CD4-positive, CD25-positive, alpha-beta regulatory T cell (primary cell): Measurements from ENCODE around the gene MMP21. TPM values are rescaled to one million over a fixed set of nuclear protein-coding genes. Genes with fewer than 3 reads are reported as not detected.
A peak's percentile ranks its signal among the peaks of the same experiment; 100 is the strongest.

Experiments used
- ATAC-seq, 2 donors: fragments of 150-1000 bp; cut with Tn5 transposase; one replicate each; pipeline ENCODE4 v1.10.0; 2021; ENCODE audit warnings: low read depth in 2 of 2, moderate number of reproducible peaks in 2 of 2, moderate library complexity in 1 of 2
- DNase-seq, 3 donors: peaks; one replicate each; pipeline versions ENCODE4 v3.0.0 to v3.0.0-alpha.2; 2012 to 2022; ENCODE audit warnings: mixed read lengths in 1 of 3
- H3K27ac ChIP-seq: one replicate; pipeline ENCODE4 v1.7.0; 2013; ENCODE audit warnings: mild to moderate bottlenecking, low read length; ENCODE audit not compliant: insufficient read depth, poor library complexity, severe bottlenecking
- H3K27me3 ChIP-seq: one replicate; pipeline ENCODE4 v1.7.0; 2013; ENCODE audit warnings: low read length; ENCODE audit not compliant: control insufficient read depth, insufficient read depth
- H3K36me3 ChIP-seq: one replicate; pipeline ENCODE4 v1.7.0; 2013; ENCODE audit warnings: mild to moderate bottlenecking, low read length, moderate library complexity; ENCODE audit not compliant: control insufficient read depth, insufficient read depth
- H3K4me1 ChIP-seq: 2 replicates; pipeline ENCODE4 v1.7.0; 2013; ENCODE audit warnings: mild to moderate bottlenecking, low read length; ENCODE audit not compliant: insufficient read depth, control insufficient read depth, poor library complexity, severe bottlenecking
- H3K4me3 ChIP-seq: one replicate; pipeline ENCODE4 v1.7.0; 2013; ENCODE audit warnings: low read depth, mild to moderate bottlenecking, low read length, moderate library complexity
- H3K9me3 ChIP-seq, 2 experiments: 1 replicate in 1 of 2; 2 replicates in 1 of 2; pipeline ENCODE4 v1.7.0; 2013; ENCODE audit warnings: low read length in 2 of 2, mild to moderate bottlenecking in 1 of 2, moderate library complexity in 1 of 2; ENCODE audit not compliant: control insufficient read depth in 2 of 2
- H3K27ac Mint-ChIP-seq, 3 donors: one replicate each; pipeline ENCODE4 v1.8.0; 2020 to 2022; ENCODE audit warnings: mild to moderate bottlenecking in 3 of 3, mixed read lengths in 3 of 3, moderate library complexity in 2 of 3
- H3K27me3 Mint-ChIP-seq: one replicate; pipeline ENCODE4 v1.8.0; 2022; ENCODE audit warnings: mild to moderate bottlenecking, mixed read lengths
- H3K36me3 Mint-ChIP-seq: one replicate; pipeline ENCODE4 v1.8.0; 2020; ENCODE audit warnings: mixed read lengths
- H3K4me1 Mint-ChIP-seq, 4 donors: one replicate each; pipeline ENCODE4 v1.8.0; 2020 to 2022; ENCODE audit warnings: mixed read lengths in 4 of 4, mild to moderate bottlenecking in 1 of 4
- H3K4me3 Mint-ChIP-seq, 4 donors: one replicate each; pipeline ENCODE4 v1.8.0; 2020 to 2022; ENCODE audit warnings: mild to moderate bottlenecking in 4 of 4, mixed read lengths in 4 of 4, moderate library complexity in 3 of 4
- H3K9me3 Mint-ChIP-seq, 7 donors: one replicate each; pipeline ENCODE4 v1.8.0; 2020 to 2022; ENCODE audit warnings: mixed read lengths in 7 of 7, mild to moderate bottlenecking in 3 of 7, moderate library complexity in 2 of 7
- polyA plus RNA-seq, 4 donors: library from polyadenylated mRNA; unstranded; fragments of 300-500 nt; fragmentation: Illumina TruSeq; gene quantifications; one replicate each; pipeline ENCODE4 v1.2.3, GENCODE V29; 2021
- total RNA-seq: library from RNA; stranded (reverse); gene quantifications from one replicate; pipeline ENCODE4 v1.2.3, GENCODE V29; 2022

The MMP21 gene
- total and polyA plus RNA-seq, 5 donors from 2014 or later = 0.14 to 0.59 TPM; not detected in 3

DNA sequence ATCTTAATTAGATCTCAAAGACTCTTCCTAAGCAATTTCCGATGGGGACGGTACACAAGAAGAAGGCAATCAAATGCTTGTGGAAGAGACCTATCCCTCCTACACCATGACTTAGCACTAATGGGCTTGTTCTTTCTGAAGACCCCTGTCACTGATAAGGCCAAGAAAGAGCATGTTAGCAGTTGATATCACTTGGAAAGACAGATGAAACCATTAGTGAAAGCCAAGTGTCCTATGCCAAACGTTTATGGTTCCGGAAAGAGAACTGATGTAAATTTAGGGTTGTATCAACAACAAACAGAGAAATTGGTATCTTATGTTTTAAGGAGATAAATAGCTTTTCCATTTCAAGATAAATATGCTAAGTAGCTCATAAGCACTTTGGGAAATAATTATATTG, 40.9 kb upstream of the MMP21 start:
- Histone ChIP-seq H3K27ac (no peak overlapping the region), H3K27me3 (no peaks in the 10 kb centered on the region), H3K4me1 (no peaks in the 10 kb centered on the region), H3K4me3 (no peak overlapping the region), H3K9me3 (no peaks in the 10 kb centered on the region), H3K36me3 (peaks cover 36% of the 10 kb centered on the region)
- H3K9me3 Mint-ChIP-seq = no peaks in the 10 kb centered on the region
- DNase-seq = no peak
- peaks cover 5 to 29% (median 12%) of the 10 kb centered on the region in 4 donors for H3K4me1 Mint-ChIP-seq
- H3K4me3 Mint-ChIP-seq = no peak overlapping the region
- no peak for ATAC-seq
- peaks cover 26% of the 10 kb centered on the region for H3K36me3 Mint-ChIP-seq
- peak overlapping the region in 1 of 3 donors; percentile 59 for H3K27ac Mint-ChIP-seq
- H3K27me3 Mint-ChIP-seq = no peaks in the 10 kb centered on the region

DNA sequence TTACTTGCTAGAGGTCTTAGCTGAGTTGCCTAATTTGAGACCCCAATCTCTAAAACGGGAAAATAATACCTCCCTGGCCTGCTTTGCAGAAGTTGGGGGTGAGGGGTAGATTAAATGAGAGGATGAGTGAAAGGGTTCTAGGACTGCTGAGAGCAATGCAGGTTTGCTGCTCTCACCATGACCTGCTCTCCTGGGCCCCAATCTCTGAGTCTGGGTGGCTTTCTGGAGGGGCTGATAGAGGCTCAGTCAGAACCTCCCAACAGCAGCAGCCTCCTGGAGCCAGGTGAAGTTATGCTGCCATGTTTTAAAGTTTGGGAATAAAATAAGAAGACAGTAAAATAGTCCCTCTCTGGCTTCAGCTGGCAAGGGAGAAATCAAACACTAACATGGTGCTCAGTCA, 40.1 kb upstream of the MMP21 start:
- H3K4me1 Mint-ChIP-seq = peaks cover under 1 to 21% (median 8%) of the 10 kb centered on the region in 4 donors
- no peak overlapping the region for H3K27ac ChIP-seq
- peaks cover 30% of the 10 kb centered on the region for H3K36me3 Mint-ChIP-seq
- H3K27ac Mint-ChIP-seq = peak overlapping the region in 1 of 3 donors; percentile 74
- no peaks in the 10 kb centered on the region for H3K4me1 ChIP-seq
- H3K36me3 ChIP-seq = peaks cover 37% of the 10 kb centered on the region
- no peak for DNase-seq
- no peak for ATAC-seq
- H3K4me3 ChIP-seq = no peak overlapping the region
- no peaks in the 10 kb centered on the region for H3K9me3 ChIP-seq
- H3K27me3 Mint-ChIP-seq = no peaks in the 10 kb centered on the region
- no peak overlapping the region for H3K4me3 Mint-ChIP-seq
- H3K27me3 ChIP-seq = no peaks in the 10 kb centered on the region
- no peaks in the 10 kb centered on the region for H3K9me3 Mint-ChIP-seq

DNA sequence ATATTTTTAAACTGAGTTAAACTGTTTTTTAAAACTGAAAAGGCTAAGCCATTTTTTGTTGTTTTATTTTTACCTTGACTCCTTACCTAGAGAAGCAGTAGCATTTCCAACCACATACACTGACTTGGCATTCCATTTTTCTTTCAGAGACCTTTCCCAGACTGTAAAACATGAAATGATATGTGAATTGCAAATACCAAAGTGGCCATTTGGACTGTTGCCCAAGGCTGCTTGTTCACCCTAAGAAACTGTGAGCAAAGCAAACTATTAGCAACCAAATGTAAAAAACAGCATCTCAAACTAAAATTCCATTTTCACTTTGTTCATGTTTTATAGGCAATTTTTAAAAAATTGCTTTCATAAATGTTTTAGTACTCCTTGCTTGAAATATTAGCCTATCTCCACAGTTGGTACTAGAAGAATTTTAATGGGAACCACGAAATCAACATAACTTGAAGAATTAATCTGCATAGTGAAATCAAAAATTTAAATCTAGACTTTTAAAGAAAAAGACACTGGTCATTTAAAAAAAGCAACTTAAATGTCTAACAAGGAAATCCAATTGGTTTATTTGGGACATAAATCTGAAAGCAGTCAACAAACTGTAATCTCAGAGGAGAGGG, 36.6 kb upstream of the MMP21 start:
- no peak overlapping the region for H3K4me3 ChIP-seq
- no peaks in the 10 kb centered on the region for H3K27me3 Mint-ChIP-seq
- H3K27me3 ChIP-seq = no peaks in the 10 kb centered on the region
- no peaks in the 10 kb centered on the region for H3K4me1 ChIP-seq
- peaks cover 47% of the 10 kb centered on the region for H3K36me3 Mint-ChIP-seq
- no peaks in the 10 kb centered on the region for H3K9me3 ChIP-seq
- H3K4me1 Mint-ChIP-seq = peaks cover 0 to 5% (median 1%) of the 10 kb centered on the region in 4 donors
- no peak overlapping the region for H3K27ac Mint-ChIP-seq
- DNase-seq (no peak), ATAC-seq (no peak)
- H3K9me3 Mint-ChIP-seq = no peaks in the 10 kb centered on the region
- H3K27ac ChIP-seq = no peak overlapping the region
- H3K36me3 ChIP-seq = peaks cover 56% of the 10 kb centered on the region
- H3K4me3 Mint-ChIP-seq = no peak overlapping the region

DNA sequence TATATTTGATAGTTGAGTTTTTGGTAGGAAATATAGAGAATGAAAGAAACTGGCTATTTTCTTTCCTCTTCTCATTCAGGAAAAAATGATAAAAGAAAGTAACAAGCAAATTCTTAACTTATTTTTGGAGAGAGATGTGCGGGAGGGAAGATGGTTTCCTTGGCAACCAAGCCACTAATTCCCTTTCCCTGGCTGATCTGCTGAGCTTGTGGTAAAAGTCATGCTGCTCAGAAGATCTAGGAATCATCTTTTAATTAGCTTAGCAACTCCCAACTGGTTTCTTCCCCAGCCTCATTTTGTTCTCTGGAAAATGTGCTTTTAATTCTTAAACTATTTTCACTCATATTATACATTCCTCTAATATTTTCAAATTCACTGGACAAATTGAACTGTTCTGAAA, 35.6 kb upstream of the MMP21 start:
- H3K36me3 Mint-ChIP-seq = peaks cover 57% of the 10 kb centered on the region

DNA sequence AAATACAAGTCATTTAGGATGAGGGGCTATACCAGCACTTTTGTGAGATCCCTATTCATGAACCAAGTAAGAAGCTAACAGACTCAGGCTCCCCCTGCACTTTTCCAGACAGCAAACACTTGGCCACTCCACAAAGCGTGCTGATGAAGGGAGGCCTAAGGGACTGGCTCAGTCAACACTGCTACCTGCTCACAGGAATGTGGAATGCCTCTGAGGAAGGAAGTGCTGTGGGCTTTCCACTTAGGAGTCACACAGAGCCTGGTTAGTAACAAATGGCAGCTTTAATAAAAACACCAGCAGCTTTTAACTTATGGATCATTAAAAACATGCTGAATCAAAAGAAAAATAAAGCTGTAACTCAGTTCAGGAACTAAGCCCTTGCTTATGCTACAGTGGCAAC, 32.4 kb upstream of the MMP21 start:
- no peak overlapping the region for H3K27ac Mint-ChIP-seq
- peaks cover 46% of the 10 kb centered on the region for H3K36me3 Mint-ChIP-seq
- DNase-seq (no peak), ATAC-seq (no peak)
- peaks cover 0 to 2% (median 0%) of the 10 kb centered on the region in 4 donors for H3K4me1 Mint-ChIP-seq
- Histone ChIP-seq H3K27ac (no peak overlapping the region), H3K9me3 (no peaks in the 10 kb centered on the region), H3K4me3 (no peak overlapping the region), H3K4me1 (no peaks in the 10 kb centered on the region), H3K27me3 (no peaks in the 10 kb centered on the region), H3K36me3 (peaks cover 56% of the 10 kb centered on the region)
- H3K9me3 Mint-ChIP-seq = no peaks in the 10 kb centered on the region
- no peaks in the 10 kb centered on the region for H3K27me3 Mint-ChIP-seq
- no peak overlapping the region for H3K4me3 Mint-ChIP-seq

More for the DNA sequence above, 35.6 kb upstream of the MMP21 start:
- no peak overlapping the region for H3K27ac ChIP-seq
- DNase-seq = no peak
- peaks cover 65% of the 10 kb centered on the region for H3K36me3 ChIP-seq
- no peaks in the 10 kb centered on the region for H3K9me3 Mint-ChIP-seq
- no peak overlapping the region for H3K4me3 Mint-ChIP-seq
- H3K4me1 ChIP-seq = no peaks in the 10 kb centered on the region
- no peak overlapping the region for H3K4me3 ChIP-seq
- H3K4me1 Mint-ChIP-seq = peaks cover 0 to 3% (median under 1%) of the 10 kb centered on the region in 4 donors
- H3K27me3 ChIP-seq = no peaks in the 10 kb centered on the region
- no peak overlapping the region for H3K27ac Mint-ChIP-seq
- no peak for ATAC-seq
- H3K9me3 ChIP-seq = no peaks in the 10 kb centered on the region
- H3K27me3 Mint-ChIP-seq = no peaks in the 10 kb centered on the region

DNA sequence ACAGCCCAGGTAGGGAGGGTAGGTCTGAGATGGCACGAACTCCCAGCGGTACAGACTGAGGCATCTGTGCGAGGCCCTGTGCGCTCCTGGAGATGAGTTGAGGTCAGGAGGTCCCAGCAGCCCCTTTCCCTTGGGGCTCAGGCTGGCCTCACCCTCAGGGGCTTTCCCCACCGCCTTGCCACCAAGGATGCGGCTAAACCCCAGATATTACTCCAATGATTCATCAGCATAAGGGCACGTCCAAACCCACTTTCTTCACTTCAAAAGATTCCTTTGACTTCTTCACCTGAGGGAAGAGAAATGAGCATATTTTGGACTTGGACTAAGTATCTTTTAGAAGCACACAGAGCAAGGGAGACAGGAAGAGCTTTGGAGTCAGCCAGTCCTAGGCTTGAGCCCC, 27.1 kb upstream of the MMP21 start:
- Mint-ChIP-seq H3K36me3 (peaks cover 36% of the 10 kb centered on the region), H3K4me3 (no peak overlapping the region), H3K27ac (no peak overlapping the region), H3K27me3 (no peaks in the 10 kb centered on the region), H3K9me3 (no peaks in the 10 kb centered on the region), H3K4me1 (peaks cover 0 to 5% (median 0%) of the 10 kb centered on the region in 4 donors)
- DNase-seq (no peak), ATAC-seq (no peak)
- Histone ChIP-seq H3K27me3 (no peaks in the 10 kb centered on the region), H3K27ac (no peak overlapping the region), H3K4me3 (no peak overlapping the region), H3K36me3 (peaks cover 42% of the 10 kb centered on the region), H3K9me3 (no peaks in the 10 kb centered on the region), H3K4me1 (no peaks in the 10 kb centered on the region)

DNA sequence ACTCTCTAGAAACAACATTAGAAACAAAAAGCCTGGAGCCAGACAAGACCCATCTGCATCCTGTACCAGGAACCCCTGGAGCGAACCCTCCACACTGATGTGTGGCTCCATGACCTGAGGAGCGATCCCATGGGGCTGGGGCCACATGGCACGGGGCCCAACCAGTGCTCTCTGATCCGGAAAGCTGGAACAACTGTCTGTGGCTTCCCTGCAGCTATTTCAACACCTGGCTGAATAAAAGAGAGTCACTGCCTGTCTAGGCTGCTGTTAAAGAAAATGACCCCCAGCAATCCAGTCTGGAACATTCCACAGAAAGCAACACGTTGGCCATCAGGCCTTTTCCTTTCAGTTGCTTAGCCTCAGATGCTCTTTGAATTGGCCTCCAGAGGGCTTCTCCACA, 26.5 kb upstream of the MMP21 start:
- peaks cover 42% of the 10 kb centered on the region for H3K36me3 ChIP-seq
- no peak for ATAC-seq
- DNase-seq = no peak
- no peak overlapping the region for H3K27ac ChIP-seq
- no peak overlapping the region for H3K4me3 ChIP-seq
- Mint-ChIP-seq H3K27ac (no peak overlapping the region), H3K4me3 (no peak overlapping the region), H3K36me3 (peaks cover 34% of the 10 kb centered on the region), H3K4me1 (peaks cover 0 to 5% (median 0%) of the 10 kb centered on the region in 4 donors), H3K9me3 (no peaks in the 10 kb centered on the region), H3K27me3 (no peaks in the 10 kb centered on the region)
- no peaks in the 10 kb centered on the region for H3K27me3 ChIP-seq
- H3K9me3 ChIP-seq = no peaks in the 10 kb centered on the region
- no peaks in the 10 kb centered on the region for H3K4me1 ChIP-seq

DNA sequence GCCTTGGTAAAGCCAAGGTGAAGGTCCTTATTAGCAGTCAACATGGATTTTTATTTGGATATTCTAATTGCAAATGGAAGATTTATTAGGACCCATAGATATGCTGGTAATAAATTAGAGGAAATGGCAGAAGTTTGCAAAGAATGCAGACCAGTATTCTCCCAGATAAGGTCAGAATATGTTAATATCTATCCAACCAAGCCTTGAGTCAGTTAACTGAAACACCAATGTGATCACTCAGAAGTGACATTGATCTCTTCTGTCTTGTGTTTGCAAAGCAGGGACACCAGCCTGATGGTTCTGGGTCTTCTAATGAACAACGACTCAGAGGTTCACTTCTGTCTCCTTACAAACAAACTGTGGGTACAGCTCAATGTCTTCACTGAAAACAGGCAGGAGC, 26.0 kb upstream of the MMP21 start:
- H3K27ac ChIP-seq = no peak overlapping the region
- Mint-ChIP-seq H3K36me3 (peaks cover 32% of the 10 kb centered on the region), H3K9me3 (no peaks in the 10 kb centered on the region), H3K27me3 (no peaks in the 10 kb centered on the region), H3K4me3 (no peak overlapping the region), H3K4me1 (peaks cover 0 to 5% (median 0%) of the 10 kb centered on the region in 4 donors), H3K27ac (no peak overlapping the region)
- H3K9me3 ChIP-seq = no peaks in the 10 kb centered on the region
- DNase-seq (no peak), ATAC-seq (no peak)
- no peak overlapping the region for H3K4me3 ChIP-seq
- H3K36me3 ChIP-seq = peaks cover 41% of the 10 kb centered on the region
- H3K4me1 ChIP-seq = no peaks in the 10 kb centered on the region
- H3K27me3 ChIP-seq = no peaks in the 10 kb centered on the region
